ENCODE results near the gene GRM8. TPM values are rescaled to one million over a fixed set of nuclear protein-coding genes. Genes with fewer than 3 reads are reported as not detected.

Gene GRM8
- total and polyA plus RNA-seq, 10 of the 15 experiments (the other 5 are each of a cell fraction or from before 2014, with no cell fraction given): 0.33 to 7.1 (median 0.45) TPM; not detected in 2

DNA sequence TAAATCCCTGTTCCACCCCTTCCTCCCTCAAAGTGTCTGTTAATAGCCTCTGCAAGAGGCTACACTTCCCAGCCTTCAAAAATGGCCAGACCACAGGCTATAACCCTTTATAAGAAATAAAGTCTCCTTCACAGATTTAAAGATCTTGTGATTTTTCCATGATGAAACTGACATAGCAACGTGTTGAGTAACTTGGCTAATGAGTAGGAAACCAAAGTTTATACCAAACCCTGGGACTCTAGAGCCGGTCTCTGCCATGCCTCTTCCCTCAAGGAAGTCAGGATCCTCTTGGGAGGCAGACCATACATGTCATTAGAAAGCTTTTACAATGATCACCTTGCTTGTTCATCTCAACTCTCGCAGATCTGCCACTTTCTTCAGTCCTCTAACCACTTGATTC is 44.4 kb downstream of the GRM8 start:
- H3K27ac ChIP-seq (ENCODE audit: control insufficient read depth, insufficient read depth): no peak overlapping the region
- RAD21 ChIA-PET (ENCODE audit: unreplicated experiment): no interaction called here
- H3K9ac ChIP-seq (ENCODE audit: control insufficient read depth, insufficient read depth, low read length): no peak overlapping the region
- no peak for TF ChIP-seq ZNF687 (IDR thresholded peaks at IDR 0.05)
- TF ChIP-seq YY1 (IDR thresholded peaks at IDR 0.05; ENCODE audit: low read depth, low read length): no peak
- TF ChIP-seq, protein P1, sequence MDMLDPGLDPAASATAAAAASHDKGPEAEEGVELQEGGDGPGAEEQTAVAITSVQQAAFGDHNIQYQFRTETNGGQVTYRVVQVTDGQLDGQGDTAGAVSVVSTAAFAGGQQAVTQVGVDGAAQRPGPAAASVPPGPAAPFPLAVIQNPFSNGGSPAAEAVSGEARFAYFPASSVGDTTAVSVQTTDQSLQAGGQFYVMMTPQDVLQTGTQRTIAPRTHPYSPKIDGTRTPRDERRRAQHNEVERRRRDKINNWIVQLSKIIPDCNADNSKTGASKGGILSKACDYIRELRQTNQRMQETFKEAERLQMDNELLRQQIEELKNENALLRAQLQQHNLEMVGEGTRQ (IDR thresholded peaks at IDR 0.05; ENCODE audit: borderline replicate concordance, low read depth, low read length): no peak
- TF ChIP-seq NFIC (IDR thresholded peaks at IDR 0.05; ENCODE audit: low read depth, low read length): no peak
- intact Hi-C loops (cut with micrococcal nuclease; ENCODE audit: unreplicated experiment): no loop called here
- DNase-seq (ENCODE audit: low read depth, low spot score) (no peak), ATAC-seq (no peak), FAIRE-seq (no peak)
- H3K79me2 ChIP-seq (ENCODE audit: control insufficient read depth, insufficient read depth, low read length): no peaks in the 10 kb centered on the region
- H3K4me3 ChIP-seq: no peak overlapping the region
- CTCF ChIA-PET: no interaction called here
- 2% methylated on average over 3 of the region's 3 CpGs for WGBS (ENCODE audit: insufficient coverage, insufficient replicate concordance, low lambda C conversion rate, missing lambda C conversion rate)
- no peaks in the 10 kb centered on the region for H3K27me3 ChIP-seq (replicated peaks in 1 of 2; ENCODE audit: control insufficient read depth in 2 of 2, insufficient read depth in 2 of 2, low read length in 1 of 2)
- H2AFZ ChIP-seq (ENCODE audit: control insufficient read depth, low read depth, low read length): no peak overlapping the region
- no peaks in the 10 kb centered on the region for H4K20me1 ChIP-seq (ENCODE audit: control insufficient read depth, insufficient read depth)
- H3K9me3 ChIP-seq (replicated peaks; ENCODE audit: control insufficient read depth, insufficient read depth, low read length): no peaks in the 10 kb centered on the region
- no peaks in the 10 kb centered on the region for H3K4me1 ChIP-seq (ENCODE audit: control insufficient read depth, insufficient read depth, low read length)
- no peaks in the 10 kb centered on the region for H3K36me3 ChIP-seq (ENCODE audit: control insufficient read depth in 2 of 2, insufficient read depth in 2 of 2, low read length in 1 of 2)
- SMC1A ChIA-PET (ENCODE audit: uncharacterized antibody, unreplicated experiment): no interaction called here
- no TSS peak for BruUV-seq (replicated peaks)
- in situ Hi-C loops (cut with MboI): no loop called here
- H3K4me2 ChIP-seq (ENCODE audit: control insufficient read depth, insufficient read depth): no peak overlapping the region
- POLR2A ChIA-PET: no interaction called here

All from GM12878 (cell line).